Myocyte (in vitro differentiated cells): ENCODE measurements around the gene EXOSC9. TPM values are rescaled to one million over a fixed set of nuclear protein-coding genes. Genes with fewer than 3 reads are reported as not detected.

ENCODE experiments used
- DNase-seq: peaks from one replicate; pipeline ENCODE4 v3.0.0-alpha.2; 2012; ENCODE audit warnings: low read depth
- total RNA-seq: library from RNA; depleted of rRNA; stranded (reverse); fragments of >200 nt; gene quantifications from 2 replicates; pipeline ENCODE4 v1.2.3, GENCODE V29; 2014

Gene EXOSC9
- total RNA-seq, 1 donor from 2014 or later, result 29.7 TPM

DNA sequence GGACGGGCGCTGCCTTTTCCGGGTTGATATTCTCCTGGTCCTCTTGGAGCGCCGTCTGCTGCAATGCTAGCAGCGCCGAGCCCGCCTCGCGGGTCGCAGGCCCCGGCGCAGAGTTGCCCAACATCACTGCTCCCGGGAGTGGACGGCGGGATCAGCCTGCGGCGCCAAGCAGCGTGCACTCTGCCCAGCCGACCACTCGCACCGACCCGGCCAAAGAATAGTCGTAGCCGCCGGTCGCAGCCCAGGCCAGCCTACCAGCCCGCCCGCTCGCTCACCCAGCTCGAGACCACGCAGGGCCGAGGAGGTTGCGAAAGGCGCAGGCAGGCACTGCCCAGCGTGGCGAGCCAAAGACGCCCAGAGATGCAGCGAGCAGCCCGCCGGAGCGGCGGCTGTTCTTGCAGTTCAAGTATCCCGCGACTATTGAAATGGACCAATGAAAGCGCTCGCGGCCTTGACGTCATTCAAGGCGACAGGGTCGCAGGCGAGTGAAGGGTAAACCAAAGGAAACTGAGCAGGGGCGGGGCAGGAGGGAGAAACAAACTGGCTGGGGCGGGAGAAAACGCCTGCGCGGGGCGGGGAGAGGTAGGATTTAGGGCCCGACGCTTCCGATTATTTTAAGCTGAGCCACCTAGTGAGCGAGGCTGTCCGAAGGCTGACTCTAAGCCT, 22.5 kb downstream of the EXOSC9 start, which contains the start of gene CCNA2:
Gene CCNA2 (minus strand): TSS at position 379 of the 666 bp plus-strand sequence. CDS start 255 bp downstream, at position 124.
- DNase-seq, result peak; percentile 98

- DNase-seq, result no peak
These were observed 23.0 kb downstream of the EXOSC9 start for GRCh38 chr4:121824171-121824527.

DNA sequence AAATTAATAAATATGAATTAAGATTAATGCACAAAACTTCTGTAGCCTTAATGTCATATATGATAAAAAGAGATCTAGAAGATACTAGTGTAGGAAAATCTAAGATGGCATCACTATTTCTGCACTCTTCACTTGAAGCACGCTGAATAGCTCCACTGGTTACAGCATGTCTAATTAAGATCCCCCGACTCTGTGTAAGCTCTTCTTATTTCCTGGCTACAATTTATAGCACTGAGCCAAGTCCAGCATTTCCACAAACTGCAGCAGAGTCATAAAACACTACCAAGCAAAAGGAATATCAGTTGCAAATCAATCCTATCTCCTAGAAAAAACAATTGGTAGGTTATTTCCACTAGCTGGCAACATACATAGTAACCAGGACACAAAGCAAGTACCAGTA, 23.8 kb downstream of the EXOSC9 start:
- DNase-seq, result no peak

DNA sequence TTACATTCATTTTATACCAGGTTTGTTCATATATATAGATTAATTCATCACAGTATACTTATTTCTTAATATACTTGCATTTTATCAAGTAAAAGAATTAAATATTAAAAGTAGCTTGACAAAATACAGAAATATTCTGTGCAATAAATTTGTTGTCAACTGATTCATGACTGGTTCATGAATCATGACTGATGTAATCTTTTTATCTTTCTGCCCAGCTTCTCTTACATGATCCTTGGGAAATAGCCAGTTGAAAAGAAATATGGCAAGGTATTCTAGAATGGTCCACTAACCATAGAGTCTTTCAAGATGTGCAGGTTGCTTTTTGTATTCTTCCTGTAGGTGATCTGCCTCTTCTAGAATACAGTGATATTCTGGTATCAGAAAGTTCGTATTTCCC, 26.7 kb downstream of the EXOSC9 start:
- DNase-seq, result no peak

GRCh38 chr4:121829511-121829910, 28.4 kb downstream of the EXOSC9 start:
- DNase-seq, result peak; percentile 12

DNA sequence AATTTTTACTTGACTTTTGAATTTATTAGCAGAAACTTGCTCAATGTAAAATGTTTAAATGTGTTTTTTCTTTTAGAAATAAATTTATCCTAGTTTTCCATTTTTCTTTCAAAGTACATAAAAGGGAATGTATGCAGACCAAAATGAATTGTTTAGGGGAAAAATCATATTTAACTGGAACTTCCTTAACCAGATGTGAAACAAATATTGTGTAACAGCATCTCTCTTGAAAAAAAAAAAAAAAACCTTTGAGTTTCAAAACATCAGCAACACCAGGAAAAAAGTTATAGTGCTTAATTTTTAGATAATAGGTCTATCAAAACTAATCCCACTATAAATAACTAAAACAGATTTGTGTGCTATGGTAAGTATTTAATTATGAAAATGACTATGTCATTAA, 37.0 kb downstream of the EXOSC9 start:
- no peak for DNase-seq

DNA sequence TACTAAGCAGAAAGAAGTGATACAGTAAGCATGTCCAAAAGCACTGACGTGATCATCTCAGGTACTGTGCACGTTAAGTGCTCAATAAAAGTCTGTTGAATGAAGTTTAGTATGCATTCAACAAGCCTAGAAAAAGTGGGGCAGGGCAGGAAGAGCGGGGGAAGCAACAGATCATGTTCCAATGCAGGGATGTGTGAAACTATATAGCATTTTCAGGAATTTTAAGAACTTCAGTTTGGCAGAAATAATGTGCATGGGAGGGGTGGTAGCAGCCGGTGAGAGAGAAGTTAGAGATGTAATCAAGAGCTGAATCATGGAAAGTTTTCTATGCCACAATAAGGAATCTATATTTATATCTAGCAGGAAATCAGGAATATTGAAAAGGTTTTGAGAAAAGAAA, 41.7 kb downstream of the EXOSC9 start:
- no peak for DNase-seq

DNA sequence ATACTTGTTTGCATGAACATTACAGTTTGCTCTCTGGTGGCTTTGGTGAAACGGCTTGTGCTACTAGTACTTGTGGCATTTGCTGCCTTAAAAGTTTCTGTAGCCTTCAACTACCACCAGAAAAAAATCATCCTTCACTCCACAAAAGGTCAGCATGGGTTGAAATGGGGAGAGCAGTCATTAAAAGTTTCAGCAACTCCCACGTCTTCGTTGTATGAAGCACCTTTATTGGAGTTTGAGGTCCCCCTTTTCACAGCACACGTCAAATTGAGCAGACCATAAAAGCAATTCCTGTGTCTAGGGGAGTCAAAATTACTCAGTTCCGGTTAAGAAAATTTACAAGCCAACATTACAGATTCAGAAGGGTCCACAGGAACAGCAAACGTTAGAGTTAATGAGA, 45.5 kb downstream of the EXOSC9 start:
- DNase-seq, result no peak

DNA sequence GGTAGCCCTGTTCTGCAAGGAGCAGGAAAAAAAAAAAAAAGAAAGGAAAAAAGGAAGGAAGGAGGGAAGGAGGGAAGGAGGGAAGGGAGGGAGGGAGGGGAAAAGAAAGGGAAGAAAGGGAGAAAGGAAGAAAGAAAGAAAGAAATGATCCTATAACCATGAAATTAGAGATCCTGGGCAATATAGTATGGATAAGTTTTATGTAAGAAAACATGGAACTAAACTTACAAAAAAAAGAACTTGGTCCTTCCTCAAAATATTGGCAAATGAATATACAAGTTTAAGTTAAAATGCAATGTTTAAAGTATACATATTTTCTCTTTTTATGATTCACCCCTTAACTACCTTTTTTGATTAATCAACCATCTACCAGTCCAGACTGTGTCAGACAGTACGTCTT, 50.2 kb downstream of the EXOSC9 start:
- DNase-seq, result no peak

GRCh38 chr4:121860121-121860520, 59.0 kb downstream of the EXOSC9 start:
- DNase-seq, result no peak

DNA sequence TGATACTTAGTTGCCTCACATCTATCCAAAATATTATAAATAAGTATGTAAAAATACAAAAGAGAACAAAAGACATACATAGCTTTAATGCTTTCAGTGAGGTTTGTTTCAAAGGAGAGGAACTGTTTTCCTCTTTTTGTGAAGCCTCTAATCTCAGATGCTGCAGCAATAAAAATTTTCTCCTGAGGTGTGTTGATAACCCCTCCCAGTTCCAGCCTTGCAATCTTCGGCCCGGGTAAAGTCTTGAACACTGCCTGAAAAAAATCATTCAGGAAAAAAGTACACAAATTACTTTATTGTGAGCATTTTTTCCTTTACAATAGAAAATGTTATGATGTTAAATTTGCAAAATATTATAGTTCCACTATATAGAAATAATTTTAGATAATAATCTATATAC, 60.3 kb downstream of the EXOSC9 start:
- DNase-seq, result no peak

- no peak for DNase-seq
These were observed 62.7 kb downstream of the EXOSC9 start for GRCh38 chr4:121863799-121864198.

Other genes starting within 250 kb of the EXOSC9 start
- 444 and 546 TPM in 2 replicates for gene ANXA5, start 104.3 kb upstream of the EXOSC9 start, total RNA-seq
- 0.36 and 0.99 TPM in 2 replicates for gene SMIM43, start 36.2 kb upstream of the EXOSC9 start, total RNA-seq
- gene CCNA2, start 22.6 kb downstream of the EXOSC9 start, total RNA-seq, result 1.3 and 1.8 TPM in 2 replicates
- gene BBS7, start 69.2 kb downstream of the EXOSC9 start, total RNA-seq, result 18.5 and 19.8 TPM in 2 replicates
- gene TRPC3, start 150.7 kb downstream of the EXOSC9 start, total RNA-seq, result 0.21 TPM in 1 of 2 replicates, not detected in the other